GM19239 (cell line): ENCODE data around the gene GJA9.
A peak's percentile ranks its signal among the peaks of the same experiment; 100 is the strongest.
"Not testable (repeated sequence)": the region's sequence is repeated elsewhere in the genome, so short reads cannot be mapped to it uniquely, and the experiment has no call there.

Experiments used
- DNase-seq: peaks from one replicate; pipeline ENCODE4 v3.0.0; 2011; ENCODE audit warnings: low spot score; ENCODE audit not compliant: insufficient read length
- FAIRE-seq: peaks from 2 replicates; lab custom pipeline; 2011; peaks lifted over from hg19 to GRCh38; lab: Jason Lieb, UNC

GJA9 gene

GRCh38 chr1:38881487-38881886 is at the start of gene GJA9:
GJA9 (minus strand) TSS chr1:38881587; CDS start chr1:38876098, 5,489 bp downstream.
- FAIRE-seq (no peak), DNase-seq (no peak)

- DNase-seq = no peak
- FAIRE-seq = no peak
Measured at GRCh38 chr1:38929476-38929875, 48.1 kb upstream of the GJA9 start.

- FAIRE-seq = no peak
- no peak for DNase-seq
Measured at GRCh38 chr1:38929054-38929453, 47.7 kb upstream of the GJA9 start.

- FAIRE-seq (no peak), DNase-seq (no peak)
Measured at GRCh38 chr1:38926091-38926490, 44.7 kb upstream of the GJA9 start.

- FAIRE-seq (no peak), DNase-seq (no peak)
Measured at GRCh38 chr1:38925391-38925790, 44.0 kb upstream of the GJA9 start.

- FAIRE-seq = no peak
Measured at GRCh38 chr1:38923607-38924006, 42.2 kb upstream of the GJA9 start.

GRCh38 chr1:38919130-38919529 is 37.7 kb upstream of the GJA9 start:
- DNase-seq (no peak), FAIRE-seq (no peak)

More at GRCh38 chr1:38923607-38924006, 42.2 kb upstream of the GJA9 start:
- no peak for DNase-seq

GRCh38 chr1:38918568-38918967 is 37.2 kb upstream of the GJA9 start:
- DNase-seq = no peak
- no peak for FAIRE-seq

GRCh38 chr1:38917772-38918171 is 36.4 kb upstream of the GJA9 start:
- DNase-seq (no peak), FAIRE-seq (no peak)

- DNase-seq = no peak
- FAIRE-seq = no peak
Measured at GRCh38 chr1:38917337-38917736, 36.0 kb upstream of the GJA9 start.

GRCh38 chr1:38915352-38915948 is 34.1 kb upstream of the GJA9 start:
- DNase-seq = no peak
- FAIRE-seq = no peak

- DNase-seq, FAIRE-seq: not testable (repeated sequence)
Measured at GRCh38 chr1:38914908-38915307, 33.5 kb upstream of the GJA9 start.

GRCh38 chr1:38908821-38909220 is 27.4 kb upstream of the GJA9 start:
- DNase-seq (no peak), FAIRE-seq (no peak)

- DNase-seq (no peak), FAIRE-seq (no peak)
Measured at GRCh38 chr1:38905985-38906384, 24.6 kb upstream of the GJA9 start.

- DNase-seq (no peak), FAIRE-seq (no peak)
Measured at GRCh38 chr1:38899560-38899959, 18.2 kb upstream of the GJA9 start.

- no peak for FAIRE-seq
- no peak for DNase-seq
Measured at GRCh38 chr1:38898653-38899230, 17.4 kb upstream of the GJA9 start.

GRCh38 chr1:38896169-38896568 is 14.8 kb upstream of the GJA9 start:
- FAIRE-seq = no peak
- DNase-seq = no peak

GRCh38 chr1:38892976-38893375 is 11.6 kb upstream of the GJA9 start:
- no peak for FAIRE-seq
- no peak for DNase-seq

- FAIRE-seq (peak; percentile 49), DNase-seq (no peak)
Measured at GRCh38 chr1:38891753-38892152, 10.4 kb upstream of the GJA9 start.

- no peak for FAIRE-seq
- DNase-seq = no peak
Measured at GRCh38 chr1:38889589-38889988, 8.2 kb upstream of the GJA9 start.

GRCh38 chr1:38888423-38889333 is 7.3 kb upstream of the GJA9 start:
- FAIRE-seq = no peak
- no peak for DNase-seq
